ENCODE data around the gene GRIK2.
A peak's percentile ranks its signal among the peaks of the same experiment; 100 is the strongest.

GRIK2 gene

GRCh38 chr6:101400326-101401135 is 7.0 kb downstream of the GRIK2 start:
- no peak for DNase-seq (ENCODE audit: low read depth)

- DNase-seq (ENCODE audit: low read depth) = no peak
Observed at GRCh38 chr6:101401171-101401570, 7.7 kb downstream of the GRIK2 start.

- no peak for DNase-seq (ENCODE audit: low read depth)
Observed at GRCh38 chr6:101401792-101402621, 8.5 kb downstream of the GRIK2 start.

- no peak for DNase-seq (ENCODE audit: low read depth)
Observed at GRCh38 chr6:101402622-101403031, 9.1 kb downstream of the GRIK2 start.

GRCh38 chr6:101403216-101403945 is 9.9 kb downstream of the GRIK2 start:
- DNase-seq (ENCODE audit: low read depth) = no peak

GRCh38 chr6:101404775-101405174 is 11.3 kb downstream of the GRIK2 start:
- no peak for DNase-seq (ENCODE audit: low read depth)

- no peak for DNase-seq (ENCODE audit: low read depth)
Observed at GRCh38 chr6:101413773-101414172, 20.3 kb downstream of the GRIK2 start.

GRCh38 chr6:101417900-101418299 is 24.4 kb downstream of the GRIK2 start:
- no peak for DNase-seq (ENCODE audit: low read depth)

- no peak for DNase-seq (ENCODE audit: low read depth)
Observed at GRCh38 chr6:101422251-101422650, 28.7 kb downstream of the GRIK2 start.

GRCh38 chr6:101422811-101423210 is 29.3 kb downstream of the GRIK2 start:
- DNase-seq (ENCODE audit: low read depth) = no peak

- DNase-seq (ENCODE audit: low read depth) = no peak
Observed at GRCh38 chr6:101429270-101429669, 35.8 kb downstream of the GRIK2 start.

- DNase-seq (ENCODE audit: low read depth) = no peak
Observed at GRCh38 chr6:101429845-101430244, 36.3 kb downstream of the GRIK2 start.

- DNase-seq (ENCODE audit: low read depth) = no peak
Observed at GRCh38 chr6:101433141-101433540, 39.6 kb downstream of the GRIK2 start.

- no peak for DNase-seq (ENCODE audit: low read depth)
Observed at GRCh38 chr6:101434601-101435000, 41.1 kb downstream of the GRIK2 start.

- no peak for DNase-seq (ENCODE audit: low read depth)
Observed at GRCh38 chr6:101435038-101435437, 41.5 kb downstream of the GRIK2 start.

GRCh38 chr6:101439790-101440189 is 46.3 kb downstream of the GRIK2 start:
- DNase-seq (ENCODE audit: low read depth) = no peak

- DNase-seq (ENCODE audit: low read depth) = no peak
Observed at GRCh38 chr6:101443315-101443714, 49.8 kb downstream of the GRIK2 start.

- DNase-seq (ENCODE audit: low read depth) = no peak
Observed at GRCh38 chr6:101444717-101445116, 51.2 kb downstream of the GRIK2 start.

- peak; percentile 69 for DNase-seq (ENCODE audit: low read depth)
Observed at GRCh38 chr6:101445527-101445926, 52.0 kb downstream of the GRIK2 start.

- DNase-seq (ENCODE audit: low read depth) = no peak
Observed at GRCh38 chr6:101450901-101451300, 57.4 kb downstream of the GRIK2 start.

GRCh38 chr6:101451981-101452380 is 58.5 kb downstream of the GRIK2 start:
- DNase-seq (ENCODE audit: low read depth) = no peak

- DNase-seq (ENCODE audit: low read depth) = no peak
Observed at GRCh38 chr6:101453221-101453620, 59.7 kb downstream of the GRIK2 start.
